EL (cell line): ENCODE measurements around the gene APPBP2.
A peak's percentile ranks its signal among the peaks of the same experiment; 100 is the strongest.
"Not testable (repeated sequence)": the region's sequence is repeated elsewhere in the genome, so short reads cannot be mapped to it uniquely, and the experiment has no call there.

Experiments
- DNase-seq: peaks from one replicate; pipeline ENCODE4 v3.0.0-alpha.2; 2016

The APPBP2 gene

DNA sequence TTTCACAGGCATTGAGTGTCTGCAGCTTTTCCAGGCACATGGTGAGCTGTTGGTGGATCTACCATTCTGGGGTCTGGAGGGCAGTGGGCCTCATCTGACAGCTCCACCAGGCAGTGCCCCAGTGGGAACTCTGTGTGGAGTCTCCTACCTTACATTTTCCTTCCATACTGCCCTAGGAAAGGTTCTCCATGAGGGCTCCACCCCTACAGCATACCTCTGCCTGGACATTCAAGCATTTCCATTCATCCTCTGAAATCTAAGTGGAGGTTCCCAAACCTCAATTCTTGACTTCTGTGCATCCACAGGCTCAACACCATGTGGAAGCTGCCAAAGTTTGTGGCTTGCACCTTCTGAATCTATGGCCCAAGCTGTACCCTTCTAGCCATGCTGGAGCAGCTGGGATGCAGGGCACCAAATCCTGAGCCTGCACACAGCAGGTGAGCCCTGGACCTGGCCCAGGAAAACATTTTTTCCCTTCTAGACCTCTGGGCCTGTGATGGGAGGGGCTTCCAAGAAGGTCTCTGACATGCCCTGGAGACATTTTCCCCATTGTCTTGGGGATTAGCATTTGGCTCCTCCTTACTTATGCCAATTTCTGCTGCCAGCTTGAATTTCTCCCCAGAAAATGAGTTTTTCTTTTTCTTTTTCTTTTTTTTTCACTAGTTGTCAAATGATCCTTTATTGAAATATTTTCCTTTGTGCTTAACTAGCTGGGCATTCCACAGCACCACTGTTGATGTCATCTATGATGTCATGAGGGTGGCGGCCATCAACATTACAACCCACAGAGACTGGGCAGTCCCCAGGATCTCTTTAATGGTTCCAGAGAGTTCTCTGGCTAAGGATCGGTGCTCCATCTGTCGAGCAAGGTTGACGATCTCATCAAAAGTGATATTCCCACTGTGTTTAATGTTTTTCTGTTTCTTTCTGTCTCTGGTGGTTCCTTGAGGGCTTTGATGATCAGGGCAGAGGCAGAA lies 92.7 kb downstream of the APPBP2 start:
- not testable (repeated sequence) for DNase-seq

DNA sequence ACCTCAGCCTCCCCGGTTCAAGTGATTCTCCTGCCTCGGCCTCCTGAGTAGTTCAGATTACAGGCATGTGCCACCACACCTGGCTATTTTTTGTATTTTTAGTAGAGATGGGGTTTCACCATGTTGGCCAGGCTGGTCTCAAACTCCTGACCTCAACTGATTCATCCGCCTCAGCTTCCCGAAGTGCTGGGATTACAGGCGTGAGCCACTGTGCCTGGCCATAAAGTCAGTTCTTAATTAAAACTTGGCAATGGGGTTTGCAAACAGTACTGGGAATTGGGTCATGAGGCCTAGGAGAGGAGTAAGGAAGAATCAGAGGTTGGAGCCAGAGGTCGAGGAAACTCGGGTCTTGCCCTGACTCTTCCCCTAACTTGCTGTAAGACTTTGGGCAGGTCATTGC lies 95.5 kb downstream of the APPBP2 start:
- not testable (repeated sequence) for DNase-seq

DNA sequence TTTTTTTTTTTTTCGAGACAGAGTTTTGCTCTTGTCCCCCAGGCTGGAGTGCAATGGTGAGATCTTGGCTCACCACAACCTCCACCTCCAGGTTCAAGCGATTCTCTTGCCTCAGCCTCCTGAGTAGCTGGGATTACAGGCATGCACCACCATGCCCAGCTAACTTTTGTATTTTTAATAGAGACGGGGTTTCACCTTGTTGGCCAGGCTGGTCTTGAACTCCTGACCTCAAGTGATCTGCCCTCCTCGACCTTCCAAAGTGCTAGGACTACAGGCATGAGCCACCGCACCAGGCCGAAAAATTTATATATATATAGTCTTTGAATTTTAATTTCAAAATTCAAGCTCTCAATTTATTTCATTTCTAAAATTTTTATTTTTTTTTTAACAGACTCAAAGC lies 97.6 kb downstream of the APPBP2 start:
- DNase-seq = not testable (repeated sequence)

DNA sequence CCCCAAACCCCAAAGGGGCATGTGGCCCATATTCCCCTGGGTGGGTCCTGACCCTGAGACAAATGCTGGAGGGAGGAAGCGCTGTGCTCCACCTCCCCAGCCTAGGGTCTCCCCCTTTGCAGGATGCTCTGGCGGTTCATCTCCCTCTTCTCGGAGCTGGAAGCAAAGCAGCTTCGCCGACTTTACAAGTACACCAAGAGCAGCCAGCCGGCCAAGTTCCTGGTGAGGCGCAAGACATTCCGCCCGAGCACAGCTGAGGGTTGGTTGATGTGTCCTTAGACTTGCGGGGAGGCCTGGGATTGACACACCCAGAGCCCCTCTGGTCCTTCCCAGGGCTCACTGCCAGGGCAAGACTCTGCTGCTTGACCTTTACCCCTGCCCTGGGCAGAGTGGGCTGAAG lies 99.4 kb downstream of the APPBP2 start:
- DNase-seq = no peak

DNA sequence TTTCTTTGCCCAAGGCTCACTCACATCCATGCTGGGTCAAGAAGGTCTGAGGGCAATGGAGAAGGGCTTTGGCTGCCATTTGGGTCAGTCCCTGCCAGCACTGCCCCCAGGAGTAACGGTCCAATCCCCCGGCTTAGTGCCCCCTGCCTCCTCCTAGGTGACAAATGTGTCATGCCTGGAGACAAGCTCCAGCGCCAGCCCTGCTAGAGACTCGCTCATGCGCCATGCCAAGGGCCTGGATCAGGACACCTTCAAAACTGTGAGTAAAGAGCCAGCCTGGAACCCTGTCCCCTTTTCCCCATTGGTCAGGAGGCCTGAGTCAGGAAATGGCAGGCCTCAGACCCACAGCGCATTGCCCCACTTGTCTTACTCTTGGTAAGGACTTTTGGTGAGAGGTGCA lies 100.4 kb downstream of the APPBP2 start:
- no peak for DNase-seq

DNA sequence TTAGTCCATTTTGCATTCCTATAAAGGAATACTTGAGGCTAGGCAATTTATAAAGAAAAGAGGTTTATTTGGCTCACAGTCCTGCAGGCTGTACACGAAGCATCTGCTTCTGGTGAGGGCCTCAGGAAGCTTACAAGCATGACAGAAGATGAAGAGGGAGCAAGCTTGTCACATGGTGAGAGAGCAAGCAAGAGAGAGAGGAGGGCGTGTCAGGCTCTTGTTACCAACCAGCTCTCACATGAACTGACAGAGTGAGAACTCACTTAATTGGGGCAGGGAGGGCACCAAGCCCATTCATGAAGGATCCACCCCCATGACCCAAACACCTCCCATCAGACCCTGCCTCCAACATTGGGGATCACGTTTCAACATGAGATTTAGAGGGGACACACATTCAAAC lies 102.2 kb downstream of the APPBP2 start:
- DNase-seq = no peak

DNA sequence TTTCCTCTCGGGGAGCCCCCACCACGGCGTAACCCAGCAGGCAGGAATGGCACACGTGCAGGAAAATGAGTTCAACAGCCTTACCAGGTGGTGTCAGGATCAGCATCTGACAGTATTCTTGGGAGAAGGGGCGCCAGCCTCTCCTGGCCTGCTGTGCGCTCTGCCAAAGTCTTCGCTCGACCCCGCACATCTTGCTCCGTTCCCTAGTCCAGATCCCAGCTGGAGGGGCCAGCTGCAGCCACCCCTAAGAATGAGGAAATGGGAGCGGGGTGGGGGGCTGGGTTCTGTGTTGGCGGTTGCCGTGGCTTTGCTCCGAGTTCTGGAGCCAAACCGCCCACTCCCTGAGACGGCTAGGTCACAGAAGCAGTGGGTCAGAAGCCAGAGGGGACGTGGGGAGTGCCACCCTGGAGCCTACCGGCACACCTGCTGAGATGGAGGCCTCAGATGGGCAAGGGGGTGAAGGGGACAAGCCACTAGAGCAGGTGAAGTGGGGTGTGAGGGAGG lies 103.8 kb downstream of the APPBP2 start, which contains the start of gene CHCT1:
Gene CHCT1, plus strand, starts transcription at position 328 of the 504 bp plus-strand sequence. Its CDS starts 104 bp downstream, at position 432.
- no peak for DNase-seq

DNA sequence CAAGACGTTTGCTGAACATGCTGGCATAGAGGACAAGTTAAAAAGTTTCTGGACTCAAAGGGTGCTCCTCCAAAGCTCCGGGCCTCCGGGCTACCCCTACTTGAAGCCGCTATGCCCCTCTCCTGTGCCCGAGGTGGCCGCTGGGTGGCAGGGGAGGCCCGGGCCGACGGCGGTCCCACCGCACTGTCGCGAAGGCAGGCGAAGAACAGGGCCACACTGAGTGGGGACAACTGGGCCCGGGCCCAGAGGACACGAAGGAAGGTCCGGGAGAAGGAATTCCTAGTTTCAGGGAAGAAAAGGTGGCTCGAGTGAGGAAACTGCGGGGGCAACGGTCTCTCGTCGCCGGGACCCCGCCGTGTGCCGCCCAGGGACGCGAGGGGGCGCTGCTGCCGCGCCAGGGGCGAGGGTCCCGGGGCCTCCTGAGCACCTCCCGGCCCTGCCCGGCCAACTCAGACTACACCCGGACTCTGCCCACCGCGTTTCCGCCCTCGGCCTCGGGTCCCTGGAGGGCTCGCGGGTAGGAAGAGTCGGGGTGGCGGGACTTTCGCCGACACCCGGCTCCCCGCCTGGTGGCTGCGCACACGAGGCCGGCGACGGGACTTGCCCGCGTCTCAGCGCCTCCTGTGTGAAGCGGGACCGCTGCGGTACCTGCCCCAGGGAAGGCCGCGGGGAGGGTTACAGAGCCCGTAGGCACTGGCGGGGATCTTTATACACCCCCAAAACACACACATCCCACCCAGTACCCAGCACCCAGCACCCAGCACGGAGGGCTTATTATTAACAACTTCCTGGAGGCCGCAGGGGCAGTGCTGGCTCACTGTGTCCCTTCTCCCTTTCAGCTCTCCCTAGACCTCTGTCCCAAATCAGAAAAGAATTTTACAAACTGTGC lies 104.5 kb downstream of the APPBP2 start:
- peak; percentile 76 for DNase-seq

DNA sequence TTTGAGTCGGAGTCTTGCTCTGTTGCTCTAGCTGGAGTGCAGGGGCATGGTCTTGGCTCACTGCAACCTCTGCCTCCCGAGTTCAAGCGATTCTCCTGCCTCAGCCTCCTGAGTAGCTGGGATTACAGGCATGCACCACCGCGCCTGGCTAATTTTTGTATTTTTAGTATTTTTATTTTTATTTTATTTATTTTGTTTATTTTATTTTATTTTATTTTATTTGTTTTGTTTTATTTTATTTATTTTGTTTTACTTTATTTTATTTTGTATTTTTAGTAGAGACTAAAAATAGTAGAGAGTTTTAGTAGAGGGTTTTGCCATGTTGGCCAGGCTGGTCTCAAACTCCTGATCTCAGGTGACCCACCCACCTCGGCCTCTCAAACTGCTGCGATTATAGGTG lies 106.2 kb downstream of the APPBP2 start:
- not testable (repeated sequence) for DNase-seq

DNA sequence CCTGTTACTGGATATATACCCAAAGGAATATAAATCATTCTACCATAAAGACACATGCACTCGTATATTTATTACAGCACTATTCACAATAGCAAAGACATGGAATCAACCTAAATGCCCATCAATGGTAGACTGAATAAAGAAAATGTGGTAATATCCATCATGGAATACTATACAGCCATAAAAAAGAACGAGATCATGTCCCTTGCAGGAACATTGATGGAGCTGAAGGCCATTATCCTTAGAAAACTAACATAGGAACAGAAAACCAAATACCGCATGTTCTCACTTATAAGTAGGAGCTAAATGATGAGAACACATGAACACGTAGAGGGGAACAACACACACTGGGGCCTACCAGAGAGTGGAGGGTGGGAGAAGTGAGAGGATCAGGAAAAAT lies 107.0 kb downstream of the APPBP2 start:
- DNase-seq = not testable (repeated sequence)

DNA sequence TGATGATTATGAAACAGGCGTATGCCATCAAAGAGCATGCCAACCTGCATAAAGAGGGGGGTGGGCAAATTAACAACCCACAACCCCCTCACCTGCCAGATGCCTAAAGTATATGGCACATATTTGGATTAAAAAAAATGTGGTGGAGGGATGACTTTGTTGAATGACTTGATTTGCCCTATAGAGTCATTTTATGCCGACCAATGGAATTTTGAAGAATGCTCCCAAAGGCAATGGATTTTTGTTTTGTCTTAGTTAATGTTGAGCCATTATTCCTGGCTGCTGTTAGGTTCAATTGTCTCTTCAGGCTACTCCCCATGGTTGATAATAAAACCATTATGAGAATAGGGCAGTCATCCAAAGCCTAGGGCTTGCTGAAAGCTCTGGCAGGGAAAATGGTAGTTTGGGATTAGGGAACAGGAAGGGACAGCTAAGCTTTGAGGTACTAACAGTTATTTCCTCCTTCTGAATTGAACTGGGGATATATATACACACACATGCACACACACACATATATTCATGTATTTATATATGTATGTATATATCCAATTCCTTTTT lies 109.6 kb downstream of the APPBP2 start:
- no peak for DNase-seq

DNA sequence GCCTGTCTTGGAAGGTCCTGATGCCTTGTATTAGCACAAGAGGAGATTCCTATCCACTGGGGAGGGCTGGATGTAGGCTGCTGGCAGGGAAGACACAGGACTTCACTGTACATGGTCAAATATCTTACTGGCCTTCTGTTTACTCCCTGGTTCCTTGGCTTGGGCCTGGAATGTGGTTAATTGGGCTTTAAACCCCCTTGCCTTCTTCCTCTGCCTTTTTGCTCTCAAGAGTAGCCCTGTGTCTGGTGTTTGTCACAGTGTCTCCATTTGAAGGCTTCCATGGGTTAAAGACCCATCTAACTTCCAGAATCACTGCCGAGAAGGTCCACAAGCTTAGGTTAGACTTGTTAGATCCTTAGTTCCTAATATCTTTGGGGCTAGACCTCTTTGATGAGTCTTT lies 110.9 kb downstream of the APPBP2 start:
- no peak for DNase-seq

DNA sequence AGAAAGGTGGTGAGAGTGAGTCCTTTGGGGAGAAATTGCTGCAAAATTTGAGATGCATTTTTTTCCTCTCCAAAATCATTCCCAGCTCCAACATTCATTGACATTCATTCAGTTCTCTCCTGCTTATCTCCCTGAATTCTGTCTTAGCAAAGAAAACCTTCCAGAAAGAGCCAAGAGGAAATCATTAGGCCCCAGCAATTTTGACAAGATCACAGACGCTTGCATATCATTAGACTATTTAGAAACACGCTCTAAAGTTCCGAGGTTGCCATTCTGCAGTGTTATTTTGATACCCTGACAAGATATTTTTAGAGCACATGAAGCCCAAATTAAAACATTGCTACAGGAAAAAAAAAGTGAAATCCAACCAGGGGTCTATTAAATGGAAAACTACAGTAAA lies 113.3 kb downstream of the APPBP2 start:
- no peak for DNase-seq

DNA sequence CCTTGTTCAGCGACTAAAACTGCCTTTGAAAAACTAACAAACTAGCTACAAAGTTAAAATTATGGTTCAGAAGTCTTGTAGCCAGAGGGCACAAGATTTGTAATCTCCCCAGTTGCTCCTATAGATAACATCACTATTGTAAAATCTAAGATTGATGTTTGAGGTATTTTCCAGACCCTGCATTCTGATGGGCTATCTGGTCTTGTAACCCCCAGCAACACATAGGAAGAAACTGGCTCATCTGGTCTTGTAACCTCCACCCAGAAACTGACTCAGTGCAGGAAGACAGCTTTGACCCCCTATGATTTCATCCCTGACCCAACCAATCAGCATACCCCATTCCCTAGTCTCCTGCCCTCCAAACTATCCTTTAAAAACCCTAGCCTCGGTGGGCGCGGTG lies 116.0 kb downstream of the APPBP2 start:
- no peak for DNase-seq

DNA sequence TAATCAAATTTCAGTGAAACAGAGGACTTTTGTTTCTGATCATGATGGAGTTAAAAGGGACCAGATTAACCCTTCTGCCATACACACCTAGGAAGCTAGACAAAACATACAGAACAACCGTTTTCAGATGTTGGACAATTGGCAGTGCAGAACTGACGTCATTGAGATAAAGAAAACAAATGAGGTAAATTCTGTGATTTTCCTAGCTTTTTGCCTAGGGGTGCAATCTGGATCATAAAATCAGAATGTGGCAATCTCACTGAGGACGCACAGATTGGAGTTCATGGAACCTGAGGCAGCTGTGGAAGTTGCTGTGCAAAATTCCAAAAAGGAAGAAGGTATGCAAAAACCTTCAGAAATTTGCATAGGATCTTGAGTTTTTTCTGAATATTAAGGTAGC lies 119.2 kb downstream of the APPBP2 start:
- DNase-seq = peak; percentile 21

DNA sequence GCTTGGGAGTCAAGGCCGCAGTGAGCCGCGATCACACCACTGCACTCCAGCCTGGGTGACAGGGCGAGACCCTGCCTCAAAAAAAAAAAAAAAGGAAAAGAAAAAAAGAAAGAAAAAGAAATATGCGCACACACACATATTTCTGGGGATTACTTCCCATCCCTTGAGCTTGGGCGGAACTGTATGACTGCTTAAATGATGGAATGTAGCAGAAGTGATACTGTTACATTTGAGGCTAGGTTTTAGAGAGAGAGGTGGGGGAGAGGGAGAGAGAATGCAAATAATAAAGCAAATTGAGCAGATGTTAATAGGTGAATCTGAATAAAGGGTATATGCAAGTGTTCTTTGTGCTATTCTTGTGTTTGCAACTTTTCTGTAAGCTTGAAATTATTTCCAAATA lies 122.1 kb downstream of the APPBP2 start:
- DNase-seq = no peak

DNA sequence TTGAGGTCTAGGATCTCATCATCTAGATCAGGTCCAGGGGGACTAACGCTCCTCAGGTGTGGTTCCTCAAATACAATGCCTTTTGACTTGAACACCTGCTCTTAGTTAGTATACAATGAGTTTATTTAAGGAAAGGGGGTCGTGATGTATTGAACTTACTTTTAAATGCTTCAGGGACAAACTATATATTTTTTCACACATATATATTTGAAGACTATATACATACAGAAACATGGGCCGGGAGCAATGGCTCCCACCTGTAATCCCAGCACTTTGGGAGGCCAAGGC lies 122.6 kb downstream of the APPBP2 start:
- no peak for DNase-seq

DNA sequence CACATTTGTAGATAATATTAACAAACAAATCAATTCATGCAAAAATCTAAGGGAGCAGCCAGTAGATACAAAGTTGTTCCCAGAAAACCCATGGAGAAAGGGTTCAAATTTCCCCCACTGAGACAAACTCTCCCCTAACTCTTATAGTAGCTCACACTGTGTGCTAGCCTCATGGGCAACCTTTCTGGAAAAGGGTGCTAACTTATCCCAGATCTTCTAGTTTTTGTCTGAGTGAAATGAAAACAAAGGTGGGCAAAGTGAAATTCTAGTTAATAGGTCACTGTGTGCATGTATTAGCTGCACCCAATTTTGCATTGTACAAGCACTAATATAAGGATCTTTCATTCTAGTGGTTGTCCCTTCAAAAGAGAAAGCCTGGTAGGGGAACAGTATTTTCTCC lies 124.2 kb downstream of the APPBP2 start:
- no peak for DNase-seq

DNA sequence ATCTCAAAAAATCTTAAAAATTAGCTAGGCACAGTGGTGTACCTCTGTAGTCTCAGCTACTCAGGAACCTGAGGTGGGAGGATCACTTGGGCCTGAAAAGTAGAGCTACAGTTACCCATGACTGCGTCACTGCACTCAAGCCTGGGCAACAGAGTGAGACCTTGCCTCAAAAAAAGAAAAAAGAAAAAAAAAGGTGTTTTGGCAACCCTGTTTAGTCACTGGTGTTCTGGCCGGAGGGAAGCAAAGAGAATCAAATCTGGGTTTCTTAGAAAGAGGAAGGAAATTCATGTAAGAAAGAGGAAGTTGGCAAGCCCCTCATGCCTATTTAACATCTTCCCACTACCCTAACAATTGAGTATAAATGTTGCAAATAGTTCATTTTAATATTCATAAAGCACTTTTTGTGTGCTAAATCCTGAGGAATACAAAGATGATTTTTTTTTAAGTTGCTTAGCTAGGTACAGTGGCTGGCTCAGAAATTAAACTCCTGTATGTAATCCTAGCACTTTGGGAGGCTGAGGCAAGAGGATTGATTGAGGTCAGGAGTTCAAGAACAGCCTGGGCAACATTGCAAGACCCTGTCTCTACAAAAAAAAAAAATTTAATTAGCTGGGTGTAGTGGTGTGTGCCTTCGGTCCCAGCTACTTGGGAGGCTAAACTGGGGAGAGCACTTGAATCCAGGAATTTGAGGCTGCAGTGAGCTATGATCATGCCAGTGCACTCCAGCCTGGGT lies 127.6 kb downstream of the APPBP2 start:
- DNase-seq = no peak

DNA sequence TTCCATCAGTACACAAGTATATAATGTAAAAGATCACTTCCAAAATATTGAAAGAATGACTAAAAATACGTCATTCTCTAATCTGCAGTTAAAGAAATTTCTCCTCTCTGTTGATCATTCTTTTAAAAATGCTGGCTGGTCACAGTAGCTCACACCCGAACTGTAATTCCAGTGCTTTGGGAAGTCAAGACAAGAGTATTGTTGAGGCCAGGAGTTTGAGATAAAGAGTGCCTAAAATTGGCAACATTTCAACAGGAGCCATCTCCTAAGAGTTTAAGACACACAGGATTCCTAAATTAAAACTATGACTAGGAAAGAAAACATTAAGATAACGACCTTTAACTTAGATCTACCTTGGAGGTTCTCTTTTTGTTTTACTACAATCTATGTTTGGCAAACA lies 129.6 kb downstream of the APPBP2 start:
- no peak for DNase-seq

DNA sequence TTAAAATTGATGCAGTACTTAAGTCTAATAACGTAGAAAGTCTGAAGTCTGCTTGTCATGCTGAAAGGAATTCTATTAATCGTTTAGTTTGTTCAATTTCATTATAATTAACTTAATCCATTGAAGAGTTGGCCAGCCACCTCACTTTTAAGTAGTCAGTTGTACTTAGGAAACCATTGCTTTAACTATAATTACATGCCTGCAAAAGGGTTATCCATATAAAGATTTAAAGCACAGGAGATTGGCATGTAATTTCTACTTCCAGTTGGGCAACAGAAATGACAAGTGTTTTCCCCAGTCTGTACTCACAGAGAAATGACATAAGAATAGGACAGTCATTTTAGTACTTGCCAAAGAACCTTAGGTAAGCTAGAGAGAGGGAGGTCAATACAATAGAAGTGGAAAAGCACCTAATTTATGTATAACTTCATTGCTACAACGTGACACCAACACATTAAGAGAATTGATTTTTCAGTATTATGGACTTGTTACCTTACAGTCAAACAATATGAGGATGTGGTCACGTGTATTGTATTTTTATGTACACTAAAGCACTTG lies 130.5 kb downstream of the APPBP2 start:
- no peak for DNase-seq
